Large intestine (tissue), 3 donors: ENCODE measurements around the gene MARCO. TPM values are rescaled to one million over a fixed set of nuclear protein-coding genes. Genes with fewer than 3 reads are reported as not detected.

Source experiments
- DNase-seq, 2 donors: peaks; one replicate each; pipeline versions ENCODE4 v3.0.0 to v3.0.0-alpha.2; 2013
- H3K27ac ChIP-seq: one replicate; pipeline ENCODE4 v1.5.1; 2013; ENCODE audit warnings: low read length
- H3K27me3 ChIP-seq: 2 replicates; pipeline ENCODE4 v1.6.1; 2013; ENCODE audit warnings: low read length; ENCODE audit not compliant: control insufficient read depth, insufficient read depth
- H3K36me3 ChIP-seq: 2 replicates; pipeline ENCODE4 v1.6.1; 2013; ENCODE audit warnings: low read length; ENCODE audit not compliant: control insufficient read depth, insufficient read depth
- H3K4me1 ChIP-seq: one replicate; pipeline ENCODE4 v1.6.1; 2013; ENCODE audit warnings: low read length; ENCODE audit not compliant: control insufficient read depth, insufficient read depth
- H3K4me3 ChIP-seq: one replicate; pipeline ENCODE4 v1.5.1; 2013; ENCODE audit warnings: low read length
- H3K9me3 ChIP-seq: one replicate; pipeline ENCODE4 v1.6.1; 2013; ENCODE audit warnings: mild to moderate bottlenecking, low read depth, low read length, moderate library complexity; ENCODE audit not compliant: control insufficient read depth
- WGBS: methylation state at CpG from one replicate; pipeline ENCODE4 v1.1.5; 2013; ENCODE audit warnings: low lambda C conversion rate; ENCODE audit not compliant: insufficient coverage; 5-methylcytosine and 5-hydroxymethylcytosine counted together
- polyA plus RNA-seq: library from polyadenylated mRNA; unstranded; fragments of 120-200 nt; gene quantifications from one replicate; pipeline ENCODE4 v1.2.1, GENCODE V29; 2013

Gene MARCO
- polyA plus RNA-seq, 1 donor = 0.18 TPM

GRCh38 chr2:118974103-118974993, 32.4 kb downstream of the MARCO start:
- Histone ChIP-seq H3K27me3 (peaks cover 4% of the 10 kb centered on the region), H3K36me3 (no peaks in the 10 kb centered on the region), H3K4me1 (no peaks in the 10 kb centered on the region), H3K9me3 (no peaks in the 10 kb centered on the region), H3K4me3 (no peak overlapping the region), H3K27ac (no peak overlapping the region)
- WGBS = no CpG with 5 or more reads among the region's 13 CpGs
- DNase-seq = no peak

GRCh38 chr2:118975133-118975532, 33.1 kb downstream of the MARCO start:
- Histone ChIP-seq H3K27me3 (peaks cover 4% of the 10 kb centered on the region), H3K4me3 (no peak overlapping the region), H3K36me3 (no peaks in the 10 kb centered on the region), H3K4me1 (no peaks in the 10 kb centered on the region), H3K27ac (no peak overlapping the region), H3K9me3 (no peaks in the 10 kb centered on the region)
- DNase-seq = no peak
- WGBS = no CpG with 5 or more reads among the region's 5 CpGs

- Histone ChIP-seq H3K27me3 (peaks cover 4% of the 10 kb centered on the region), H3K36me3 (no peaks in the 10 kb centered on the region), H3K9me3 (no peaks in the 10 kb centered on the region), H3K4me3 (no peak overlapping the region), H3K4me1 (no peaks in the 10 kb centered on the region), H3K27ac (no peak overlapping the region)
- WGBS = no CpG with 5 or more reads among the region's 2 CpGs
- DNase-seq = no peak
Measured at GRCh38 chr2:118978064-118978463, 36.1 kb downstream of the MARCO start.

GRCh38 chr2:118979152-118979861, 37.3 kb downstream of the MARCO start:
- H3K36me3 ChIP-seq = no peaks in the 10 kb centered on the region
- H3K9me3 ChIP-seq = no peaks in the 10 kb centered on the region
- no CpG with 5 or more reads among the region's 5 CpGs for WGBS
- no peak overlapping the region for H3K4me3 ChIP-seq
- H3K4me1 ChIP-seq = no peaks in the 10 kb centered on the region
- no peak overlapping the region for H3K27ac ChIP-seq
- H3K27me3 ChIP-seq = peaks cover 8% of the 10 kb centered on the region
- DNase-seq = no peak

- no peaks in the 10 kb centered on the region for H3K4me1 ChIP-seq
- no peaks in the 10 kb centered on the region for H3K36me3 ChIP-seq
- H3K27me3 ChIP-seq = peaks cover 6% of the 10 kb centered on the region
- WGBS = no CpG with 5 or more reads among the region's 4 CpGs
- H3K9me3 ChIP-seq = no peaks in the 10 kb centered on the region
- no peak for DNase-seq
- no peak overlapping the region for H3K4me3 ChIP-seq
- no peak overlapping the region for H3K27ac ChIP-seq
Measured at GRCh38 chr2:118980022-118980421, 38.0 kb downstream of the MARCO start.

- no CpG with 5 or more reads among the region's 2 CpGs for WGBS
- H3K27me3 ChIP-seq = peaks cover 3% of the 10 kb centered on the region
Measured at GRCh38 chr2:118980573-118980972, 38.6 kb downstream of the MARCO start.

GRCh38 chr2:118981632-118982031, 39.6 kb downstream of the MARCO start:
- Histone ChIP-seq H3K27ac (no peak overlapping the region), H3K4me1 (no peaks in the 10 kb centered on the region), H3K36me3 (no peaks in the 10 kb centered on the region), H3K27me3 (peaks cover 3% of the 10 kb centered on the region), H3K4me3 (no peak overlapping the region), H3K9me3 (no peaks in the 10 kb centered on the region)
- DNase-seq = no peak
- no CpG with 5 or more reads among the region's 2 CpGs for WGBS

More at GRCh38 chr2:118980573-118980972, 38.6 kb downstream of the MARCO start:
- H3K4me1 ChIP-seq = no peaks in the 10 kb centered on the region
- no peaks in the 10 kb centered on the region for H3K36me3 ChIP-seq
- no peaks in the 10 kb centered on the region for H3K9me3 ChIP-seq
- no peak for DNase-seq
- no peak overlapping the region for H3K4me3 ChIP-seq
- no peak overlapping the region for H3K27ac ChIP-seq

- H3K4me1 ChIP-seq = no peaks in the 10 kb centered on the region
- no peaks in the 10 kb centered on the region for H3K9me3 ChIP-seq
- H3K27me3 ChIP-seq = peaks cover 3% of the 10 kb centered on the region
- no peaks in the 10 kb centered on the region for H3K36me3 ChIP-seq
- no peak overlapping the region for H3K27ac ChIP-seq
- WGBS = no CpG with 5 or more reads among the region's 3 CpGs
- no peak for DNase-seq
- no peak overlapping the region for H3K4me3 ChIP-seq
Measured at GRCh38 chr2:118982039-118982438, 40.0 kb downstream of the MARCO start.

- Histone ChIP-seq H3K36me3 (no peaks in the 10 kb centered on the region), H3K4me1 (no peaks in the 10 kb centered on the region), H3K9me3 (no peaks in the 10 kb centered on the region), H3K4me3 (no peak overlapping the region), H3K27me3 (peaks cover 8% of the 10 kb centered on the region), H3K27ac (no peak overlapping the region)
- no CpG with 5 or more reads among the region's 6 CpGs for WGBS
- no peak for DNase-seq
Measured at GRCh38 chr2:118983133-118983532, 41.1 kb downstream of the MARCO start.

GRCh38 chr2:118983915-118984314, 41.9 kb downstream of the MARCO start:
- Histone ChIP-seq H3K27ac (no peak overlapping the region), H3K9me3 (no peaks in the 10 kb centered on the region), H3K36me3 (no peaks in the 10 kb centered on the region), H3K27me3 (peaks cover 8% of the 10 kb centered on the region), H3K4me1 (no peaks in the 10 kb centered on the region), H3K4me3 (no peak overlapping the region)
- no CpG with 5 or more reads among the region's 1 CpG for WGBS
- no peak for DNase-seq
